K562 (cell line): Measurements from ENCODE around the gene PRXL2B. TPM values are rescaled to one million over a fixed set of nuclear protein-coding genes. Genes with fewer than 3 reads are reported as not detected.
A peak's percentile ranks its signal among the peaks of the same experiment; 100 is the strongest.

ENCODE experiments used
- ARID2 ChIP-seq: fragments of 450-650 bp; IDR thresholded peaks from 2 replicates; pipeline ENCODE4 v1.6.1; 2017; ENCODE audit warnings: antibody characterized with exemption, mild to moderate bottlenecking
- C11orf30 ChIP-seq: fragments of 450-650 bp; IDR thresholded peaks from 2 replicates; pipeline ENCODE4 v1.6.1; 2016; ENCODE audit warnings: low read depth, mild to moderate bottlenecking
- HDAC1 ChIP-seq, 2 experiments: fragments of 450-650 bp; IDR thresholded peaks; 2 replicates each; pipeline ENCODE4 v1.6.1; 2016 to 2017; ENCODE audit warnings: inconsistent platforms in 1 of 2, mild to moderate bottlenecking in 1 of 2, moderate library complexity in 1 of 2
- NCOA2 ChIP-seq, 2 experiments: fragments of 450-650 bp; IDR thresholded peaks; 2 replicates each; pipeline ENCODE4 v1.6.1; 2018; ENCODE audit warnings: mild to moderate bottlenecking in 2 of 2, moderate library complexity in 1 of 2; ENCODE audit not compliant: partially characterized antibody in 2 of 2
- POLR2G ChIP-seq: fragments of 200-400 bp; formaldehyde crosslinking; IDR thresholded peaks from 2 replicates; pipeline ENCODE4 v1.6.1; 2017; ENCODE audit warnings: low read depth, mild to moderate bottlenecking, antibody characterized with exemption, low read length, moderate library complexity
- SREBF1 ChIP-seq: fragments of 150-350 bp; IDR thresholded peaks from 2 replicates; pipeline ENCODE4 v1.6.1; 2014; ENCODE audit warnings: antibody characterized with exemption, low read depth, low read length, borderline replicate concordance
- ZEB2 ChIP-seq: fragments of 450-650 bp; IDR thresholded peaks from 2 replicates; pipeline ENCODE4 v1.6.1; 2016
- polyA plus RNA-seq, 8 experiments: library from polyadenylated mRNA; depleted of rRNA in 4 of 8; stranded (reverse) in 5 of 8; unstranded in 3 of 8; fragments of >200 nt; fragmentation: Nextera tagmentation in 2 of 8; fragmentation: Illumina TruSeq in 1 of 8; extraction: Ambion mirVana in 2 of 8; extraction: Trizol in 1 of 8; gene quantifications; 2 replicates each; pipeline versions ENCODE4 v1.2.1 to v1.2.3, GENCODE V29; 2011 to 2014; ENCODE audit warnings: inconsistent platforms in 1 of 8, missing spikeins in 1 of 8
- total RNA-seq, 7 experiments: library from RNA; depleted of rRNA in 6 of 7; stranded (reverse); fragments of >200 nt in 6 of 7; fragmentation: Illumina TruSeq in 2 of 7; extraction: Trizol in 2 of 7; gene quantifications; 2 replicates each; pipeline versions ENCODE4 v1.2.1 to v1.2.3, GENCODE V29; 2011 to 2021; ENCODE audit warnings: low replicate concordance in 1 of 7
- TF ChIP-seq, protein P1 (sequence below): sonication (generic); formaldehyde crosslinking; IDR thresholded peaks from 2 replicates; pipeline ENCODE4 v1.4.0; 2020; ENCODE audit warnings: mild to moderate bottlenecking, missing genetic modification reagents
- TF ChIP-seq, protein P2 (sequence below): fragments of 250-450 bp; sonication (Bioruptor Pico); IDR thresholded peaks from 2 replicates; pipeline ENCODE4 v1.8.0; 2021; ENCODE audit warnings: moderate library complexity, mild to moderate bottlenecking, inconsistent platforms
- TF ChIP-seq, protein P3 (sequence below): IDR thresholded peaks from 3 replicates; pipeline ENCODE4 v1.6.1; 2011; ENCODE audit warnings: borderline replicate concordance, mild to moderate bottlenecking, moderate library complexity; ENCODE audit not compliant: insufficient read length; ENCODE audit errors: extremely low read depth
- TF ChIP-seq, protein P4 (sequence below): fragments of 450-650 bp; formaldehyde crosslinking; IDR thresholded peaks from 2 replicates; pipeline ENCODE4 v1.4.0; 2022; ENCODE audit warnings: missing genetic modification characterization
- TF ChIP-seq, protein P5 (sequence below): fragments of 250-450 bp; sonication (Bioruptor Pico); IDR thresholded peaks from 2 replicates; pipeline ENCODE4 v1.5.0; 2021; ENCODE audit warnings: mild to moderate bottlenecking, moderate library complexity
- TF ChIP-seq, protein P6 (sequence below): fragments of 200-800 bp; sonication (Bioruptor generic); IDR thresholded peaks from 2 replicates; pipeline ENCODE4 v1.6.1; 2017; ENCODE audit warnings: missing genetic modification characterization, missing compliant biosample characterization

PRXL2B gene
- total and polyA plus RNA-seq, 9 of the 15 experiments (the other 6 are each of a cell fraction or from before 2014, with no cell fraction given) = 0.99 to 25.3 (median 11.8) TPM

DNA sequence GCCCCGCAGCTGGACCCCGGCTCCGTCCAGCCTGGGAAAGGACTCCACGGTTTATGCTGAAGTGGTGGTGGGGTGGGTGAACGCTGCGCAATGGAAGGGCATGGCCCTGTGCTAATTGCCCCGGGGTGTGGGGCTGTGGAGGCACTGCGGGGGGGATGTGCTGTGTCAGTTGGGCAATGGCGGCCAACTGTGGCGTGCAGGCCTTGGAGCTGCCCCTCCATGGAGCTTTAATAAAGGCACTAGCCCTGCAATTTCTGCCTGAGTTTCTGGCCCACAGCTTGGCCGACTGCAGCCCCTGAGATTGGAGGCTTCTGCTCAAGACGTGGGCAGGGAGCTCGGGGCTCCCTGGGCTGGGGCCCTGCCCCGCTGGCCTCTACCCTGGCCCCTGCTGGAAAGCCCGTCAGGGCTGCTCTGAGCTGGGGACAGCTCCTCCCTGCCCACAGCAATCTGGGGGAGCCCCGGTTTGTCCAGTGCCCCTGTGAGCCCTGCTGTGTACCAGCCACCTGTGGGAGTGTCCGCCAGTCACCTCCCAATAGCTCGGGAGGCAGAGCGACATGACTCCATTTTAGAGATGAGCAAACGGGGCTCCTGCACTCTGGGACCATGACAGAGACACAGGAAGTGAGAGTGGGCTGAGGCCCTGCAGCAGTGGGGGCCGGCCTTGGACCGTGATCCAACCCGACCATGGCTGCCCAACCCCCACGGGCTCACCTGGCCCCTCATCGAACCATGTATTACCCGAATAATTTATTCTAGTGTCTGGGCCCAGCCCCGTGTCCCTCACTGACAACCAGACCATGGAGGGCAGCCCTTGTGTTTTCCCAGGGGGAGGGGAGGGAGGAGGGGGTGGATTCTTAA lies 39.1 kb upstream of the PRXL2B start (continued):
- TF ChIP-seq, protein P1, sequence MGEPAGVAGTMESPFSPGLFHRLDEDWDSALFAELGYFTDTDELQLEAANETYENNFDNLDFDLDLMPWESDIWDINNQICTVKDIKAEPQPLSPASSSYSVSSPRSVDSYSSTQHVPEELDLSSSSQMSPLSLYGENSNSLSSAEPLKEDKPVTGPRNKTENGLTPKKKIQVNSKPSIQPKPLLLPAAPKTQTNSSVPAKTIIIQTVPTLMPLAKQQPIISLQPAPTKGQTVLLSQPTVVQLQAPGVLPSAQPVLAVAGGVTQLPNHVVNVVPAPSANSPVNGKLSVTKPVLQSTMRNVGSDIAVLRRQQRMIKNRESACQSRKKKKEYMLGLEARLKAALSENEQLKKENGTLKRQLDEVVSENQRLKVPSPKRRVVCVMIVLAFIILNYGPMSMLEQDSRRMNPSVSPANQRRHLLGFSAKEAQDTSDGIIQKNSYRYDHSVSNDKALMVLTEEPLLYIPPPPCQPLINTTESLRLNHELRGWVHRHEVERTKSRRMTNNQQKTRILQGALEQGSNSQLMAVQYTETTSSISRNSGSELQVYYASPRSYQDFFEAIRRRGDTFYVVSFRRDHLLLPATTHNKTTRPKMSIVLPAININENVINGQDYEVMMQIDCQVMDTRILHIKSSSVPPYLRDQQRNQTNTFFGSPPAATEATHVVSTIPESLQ (CRISPR knock-in tag) = no peak
- TF ChIP-seq, protein P2, sequence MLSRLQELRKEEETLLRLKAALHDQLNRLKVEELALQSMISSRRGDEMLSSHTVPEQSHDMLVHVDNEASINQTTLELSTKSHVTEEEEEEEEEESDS (CRISPR knock-in tag) = no peak
- TF ChIP-seq NCOA2 (IDR thresholded peaks at IDR 0.05; ENCODE audit: partially characterized antibody in 2 of 2) = no peak
- TF ChIP-seq ARID2 = no peak
- TF ChIP-seq SREBF1 = no peak
- no peak for TF ChIP-seq C11orf30
- TF ChIP-seq, protein P3, sequence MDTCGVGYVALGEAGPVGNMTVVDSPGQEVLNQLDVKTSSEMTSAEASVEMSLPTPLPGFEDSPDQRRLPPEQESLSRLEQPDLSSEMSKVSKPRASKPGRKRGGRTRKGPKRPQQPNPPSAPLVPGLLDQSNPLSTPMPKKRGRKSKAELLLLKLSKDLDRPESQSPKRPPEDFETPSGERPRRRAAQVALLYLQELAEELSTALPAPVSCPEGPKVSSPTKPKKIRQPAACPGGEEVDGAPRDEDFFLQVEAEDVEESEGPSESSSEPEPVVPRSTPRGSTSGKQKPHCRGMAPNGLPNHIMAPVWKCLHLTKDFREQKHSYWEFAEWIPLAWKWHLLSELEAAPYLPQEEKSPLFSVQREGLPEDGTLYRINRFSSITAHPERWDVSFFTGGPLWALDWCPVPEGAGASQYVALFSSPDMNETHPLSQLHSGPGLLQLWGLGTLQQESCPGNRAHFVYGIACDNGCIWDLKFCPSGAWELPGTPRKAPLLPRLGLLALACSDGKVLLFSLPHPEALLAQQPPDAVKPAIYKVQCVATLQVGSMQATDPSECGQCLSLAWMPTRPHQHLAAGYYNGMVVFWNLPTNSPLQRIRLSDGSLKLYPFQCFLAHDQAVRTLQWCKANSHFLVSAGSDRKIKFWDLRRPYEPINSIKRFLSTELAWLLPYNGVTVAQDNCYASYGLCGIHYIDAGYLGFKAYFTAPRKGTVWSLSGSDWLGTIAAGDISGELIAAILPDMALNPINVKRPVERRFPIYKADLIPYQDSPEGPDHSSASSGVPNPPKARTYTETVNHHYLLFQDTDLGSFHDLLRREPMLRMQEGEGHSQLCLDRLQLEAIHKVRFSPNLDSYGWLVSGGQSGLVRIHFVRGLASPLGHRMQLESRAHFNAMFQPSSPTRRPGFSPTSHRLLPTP = no peak
- peak; percentile 50 for TF ChIP-seq POLR2G
- TF ChIP-seq, protein P4, sequence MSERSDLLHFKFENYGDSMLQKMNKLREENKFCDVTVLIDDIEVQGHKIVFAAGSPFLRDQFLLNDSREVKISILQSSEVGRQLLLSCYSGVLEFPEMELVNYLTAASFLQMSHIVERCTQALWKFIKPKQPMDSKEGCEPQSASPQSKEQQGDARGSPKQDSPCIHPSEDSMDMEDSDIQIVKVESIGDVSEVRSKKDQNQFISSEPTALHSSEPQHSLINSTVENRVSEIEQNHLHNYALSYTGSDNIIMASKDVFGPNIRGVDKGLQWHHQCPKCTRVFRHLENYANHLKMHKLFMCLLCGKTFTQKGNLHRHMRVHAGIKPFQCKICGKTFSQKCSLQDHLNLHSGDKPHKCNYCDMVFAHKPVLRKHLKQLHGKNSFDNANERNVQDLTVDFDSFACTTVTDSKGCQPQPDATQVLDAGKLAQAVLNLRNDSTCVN (CRISPR knock-in tag) = no peak; the same call in 1 of the 2 replicates
- TF ChIP-seq, protein P5, sequence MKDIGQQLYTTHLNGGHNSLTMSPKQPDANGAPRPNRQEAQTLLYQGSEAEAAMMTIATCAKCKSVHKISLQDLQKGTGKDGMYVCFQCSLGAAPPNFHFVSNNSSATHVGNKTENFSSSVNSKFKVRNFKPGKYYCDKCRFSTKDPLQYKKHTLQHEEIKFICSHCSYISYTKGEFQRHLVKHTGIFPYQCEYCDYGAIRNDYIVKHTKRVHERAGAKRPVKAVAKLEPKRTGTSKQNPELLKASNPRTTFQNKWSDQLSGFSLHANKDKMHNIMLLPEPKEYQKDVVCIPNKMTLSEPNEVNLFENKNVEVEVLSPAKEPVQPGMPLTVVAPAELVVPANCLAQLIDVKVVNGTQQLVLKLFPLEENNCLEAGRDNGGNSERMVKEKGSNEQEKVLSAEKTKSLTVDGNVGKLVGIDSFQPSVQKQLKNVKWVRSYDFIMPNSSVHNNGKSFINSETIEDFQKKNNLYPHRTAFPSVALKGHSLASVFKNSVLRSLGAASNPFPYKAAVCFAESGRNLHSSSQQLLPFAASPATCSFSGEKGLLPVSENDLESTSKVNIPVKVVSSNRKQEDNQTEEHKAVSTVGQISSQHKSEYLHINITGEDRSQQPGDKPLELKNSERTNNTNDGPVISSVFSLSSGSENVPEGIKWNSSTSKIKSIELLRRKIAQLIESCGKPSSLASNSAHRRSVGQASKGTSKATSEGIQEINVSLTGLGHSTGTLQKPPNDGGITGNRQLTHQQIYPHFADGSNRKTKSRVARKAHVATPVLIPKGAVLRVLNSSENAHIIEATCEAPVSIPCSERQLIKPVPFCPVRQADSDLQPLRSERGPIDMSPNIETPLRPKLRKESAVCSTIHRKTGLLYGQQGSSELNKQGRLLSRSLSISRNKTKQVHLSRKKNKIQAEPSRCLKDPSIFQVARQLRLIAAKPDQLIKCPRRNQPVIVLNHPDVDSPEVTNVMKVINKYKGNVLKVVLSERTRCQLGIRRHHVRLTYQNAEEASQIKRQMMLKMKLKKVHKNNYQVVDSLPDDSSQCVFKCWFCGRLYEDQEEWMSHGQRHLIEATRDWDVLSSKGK (CRISPR knock-in tag) = no peak
- no peak; a peak in 2 of 4 replicates for TF ChIP-seq HDAC1 (IDR thresholded peaks at IDR 0.05)
- TF ChIP-seq, protein P6, sequence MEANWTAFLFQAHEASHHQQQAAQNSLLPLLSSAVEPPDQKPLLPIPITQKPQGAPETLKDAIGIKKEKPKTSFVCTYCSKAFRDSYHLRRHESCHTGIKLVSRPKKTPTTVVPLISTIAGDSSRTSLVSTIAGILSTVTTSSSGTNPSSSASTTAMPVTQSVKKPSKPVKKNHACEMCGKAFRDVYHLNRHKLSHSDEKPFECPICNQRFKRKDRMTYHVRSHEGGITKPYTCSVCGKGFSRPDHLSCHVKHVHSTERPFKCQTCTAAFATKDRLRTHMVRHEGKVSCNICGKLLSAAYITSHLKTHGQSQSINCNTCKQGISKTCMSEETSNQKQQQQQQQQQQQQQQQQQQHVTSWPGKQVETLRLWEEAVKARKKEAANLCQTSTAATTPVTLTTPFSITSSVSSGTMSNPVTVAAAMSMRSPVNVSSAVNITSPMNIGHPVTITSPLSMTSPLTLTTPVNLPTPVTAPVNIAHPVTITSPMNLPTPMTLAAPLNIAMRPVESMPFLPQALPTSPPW = peak; percentile 8; the same call in 1 of the 2 replicates
- no peak for TF ChIP-seq ZEB2
